HepG2 (cell line): ENCODE measurements around the gene MAN1B1. TPM values are rescaled to one million over a fixed set of nuclear protein-coding genes. Genes with fewer than 3 reads are reported as not detected.
A peak's percentile ranks its signal among the peaks of the same experiment; 100 is the strongest.

ENCODE experiments used
- CBX5 ChIP-seq: sonication (generic); formaldehyde crosslinking; IDR thresholded peaks from 2 replicates; pipeline ENCODE4 v1.4.0; 2020; ENCODE audit warnings: missing genetic modification reagents, borderline replicate concordance
- DRAP1 ChIP-seq: IDR thresholded peaks from 2 replicates; pipeline ENCODE4 v1.6.1; 2016; ENCODE audit warnings: missing genetic modification reagents, missing compliant biosample characterization
- GABPA ChIP-seq, 2 experiments: IDR thresholded peaks; 2 replicates each; pipeline ENCODE4 v1.6.1; 2011 to 2016; ENCODE audit warnings: low read depth in 2 of 2, low read length in 1 of 2, missing biosample characterization in 1 of 2, missing genetic modification characterization in 1 of 2
- GFI1 ChIP-seq: sonication (generic); formaldehyde crosslinking; IDR thresholded peaks from 2 replicates; pipeline ENCODE4 v1.5.0; 2020; ENCODE audit warnings: missing genetic modification reagents, mild to moderate bottlenecking, borderline replicate concordance
- NBN ChIP-seq: fragments of 450-650 bp; conservative IDR thresholded peaks from 2 replicates; pipeline ENCODE4 v1.6.1; 2017
- RAD51 ChIP-seq: fragments of 450-650 bp; IDR thresholded peaks from 2 replicates; pipeline ENCODE4 v1.6.1; 2016; ENCODE audit warnings: borderline replicate concordance
- SCMH1 ChIP-seq: sonication (generic); formaldehyde crosslinking; IDR thresholded peaks from 2 replicates; pipeline ENCODE4 v1.9.0; 2021; ENCODE audit warnings: missing genetic modification reagents, mild to moderate bottlenecking, borderline replicate concordance
- SKI ChIP-seq: fragments of 450-650 bp; IDR thresholded peaks from one replicate; pipeline ENCODE4 v1.6.1; 2018; ENCODE audit warnings: mild to moderate bottlenecking; ENCODE audit not compliant: partially characterized antibody
- SMAD1 ChIP-seq: sonication (generic); formaldehyde crosslinking; IDR thresholded peaks from 2 replicates; pipeline ENCODE4 v1.4.0; 2020; ENCODE audit warnings: missing genetic modification reagents, low read depth, mild to moderate bottlenecking, borderline replicate concordance
- YEATS2 ChIP-seq: sonication (generic); formaldehyde crosslinking; IDR thresholded peaks from 2 replicates; pipeline ENCODE4 v1.4.0; 2020; ENCODE audit warnings: missing genetic modification reagents, borderline replicate concordance
- ZFP91 ChIP-seq: sonication (generic); formaldehyde crosslinking; IDR thresholded peaks from 2 replicates; pipeline ENCODE4 v1.9.0; 2022; ENCODE audit warnings: missing genetic modification reagents, mild to moderate bottlenecking, borderline replicate concordance
- ZFX ChIP-seq: sonication (generic); formaldehyde crosslinking; IDR thresholded peaks from 2 replicates; pipeline ENCODE4 v1.4.0; 2020; ENCODE audit warnings: mild to moderate bottlenecking, low read depth, missing genetic modification reagents, moderate library complexity
- ZNF251 ChIP-seq: sonication (generic); formaldehyde crosslinking; IDR thresholded peaks from 2 replicates; pipeline ENCODE4 v1.9.0; 2021; ENCODE audit warnings: mild to moderate bottlenecking, missing genetic modification reagents
- ZNF354B ChIP-seq: sonication (generic); formaldehyde crosslinking; IDR thresholded peaks from 2 replicates; pipeline ENCODE4 v1.8.0; 2022; ENCODE audit warnings: mild to moderate bottlenecking, missing genetic modification reagents
- ZNF772 ChIP-seq: sonication (generic); formaldehyde crosslinking; IDR thresholded peaks from 2 replicates; pipeline ENCODE4 v1.5.0; 2020; ENCODE audit warnings: mild to moderate bottlenecking, missing genetic modification reagents
- polyA plus RNA-seq, 8 experiments: library from polyadenylated mRNA; depleted of rRNA in 3 of 8; stranded (reverse) in 7 of 8; unstranded in 1 of 8; fragments of >200 nt; fragmentation: Illumina TruSeq in 4 of 8; extraction: Trizol in 4 of 8; gene quantifications; 2 replicates each; pipeline versions ENCODE4 v1.2.1 to v1.2.3, GENCODE V29; 2011 to 2016; ENCODE audit warnings: low read depth in 4 of 8, missing spikeins in 1 of 8, mixed read lengths in 1 of 8; ENCODE audit not compliant: insufficient read depth in 1 of 8
- total RNA-seq, 5 experiments: library from RNA; depleted of rRNA; stranded (reverse); fragments of >200 nt; fragmentation: Illumina TruSeq; extraction: Trizol; gene quantifications; 2 replicates each; pipeline ENCODE4 v1.2.3, GENCODE V29; 2016; ENCODE audit warnings: low read depth in 1 of 5
- TF ChIP-seq, protein P1 (sequence below): sonication (generic); formaldehyde crosslinking; IDR thresholded peaks from 2 replicates; pipeline ENCODE4 v1.5.1; 2020; ENCODE audit warnings: mild to moderate bottlenecking, missing genetic modification reagents, moderate library complexity
- TF ChIP-seq, protein P2 (sequence below): sonication (generic); formaldehyde crosslinking; IDR thresholded peaks from 2 replicates; pipeline ENCODE4 v1.9.0; 2022; ENCODE audit warnings: low read depth, missing genetic modification reagents
- TF ChIP-seq, protein P3 (sequence below): sonication (generic); formaldehyde crosslinking; IDR thresholded peaks from 2 replicates; pipeline ENCODE4 v1.4.0; 2020; ENCODE audit warnings: missing genetic modification reagents, borderline replicate concordance
- TF ChIP-seq, protein P4 (sequence below): sonication (generic); formaldehyde crosslinking; IDR thresholded peaks from 2 replicates; pipeline ENCODE4 v1.8.0; 2022; ENCODE audit warnings: mild to moderate bottlenecking, missing genetic modification reagents

The MAN1B1 gene
- total and polyA plus RNA-seq, 2 of the 13 experiments (the other 11 are each of a cell fraction or from before 2014, with no cell fraction given), result 48.9 to 59.5 TPM

- TF ChIP-seq, protein P1, sequence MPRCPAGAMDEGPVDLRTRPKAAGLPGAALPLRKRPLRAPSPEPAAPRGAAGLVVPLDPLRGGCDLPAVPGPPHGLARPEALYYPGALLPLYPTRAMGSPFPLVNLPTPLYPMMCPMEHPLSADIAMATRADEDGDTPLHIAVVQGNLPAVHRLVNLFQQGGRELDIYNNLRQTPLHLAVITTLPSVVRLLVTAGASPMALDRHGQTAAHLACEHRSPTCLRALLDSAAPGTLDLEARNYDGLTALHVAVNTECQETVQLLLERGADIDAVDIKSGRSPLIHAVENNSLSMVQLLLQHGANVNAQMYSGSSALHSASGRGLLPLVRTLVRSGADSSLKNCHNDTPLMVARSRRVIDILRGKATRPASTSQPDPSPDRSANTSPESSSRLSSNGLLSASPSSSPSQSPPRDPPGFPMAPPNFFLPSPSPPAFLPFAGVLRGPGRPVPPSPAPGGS (CRISPR knock-in tag), result peak; percentile 61
- no peak for TF ChIP-seq SMAD1 (CRISPR knock-in tag)
- TF ChIP-seq, protein P2, sequence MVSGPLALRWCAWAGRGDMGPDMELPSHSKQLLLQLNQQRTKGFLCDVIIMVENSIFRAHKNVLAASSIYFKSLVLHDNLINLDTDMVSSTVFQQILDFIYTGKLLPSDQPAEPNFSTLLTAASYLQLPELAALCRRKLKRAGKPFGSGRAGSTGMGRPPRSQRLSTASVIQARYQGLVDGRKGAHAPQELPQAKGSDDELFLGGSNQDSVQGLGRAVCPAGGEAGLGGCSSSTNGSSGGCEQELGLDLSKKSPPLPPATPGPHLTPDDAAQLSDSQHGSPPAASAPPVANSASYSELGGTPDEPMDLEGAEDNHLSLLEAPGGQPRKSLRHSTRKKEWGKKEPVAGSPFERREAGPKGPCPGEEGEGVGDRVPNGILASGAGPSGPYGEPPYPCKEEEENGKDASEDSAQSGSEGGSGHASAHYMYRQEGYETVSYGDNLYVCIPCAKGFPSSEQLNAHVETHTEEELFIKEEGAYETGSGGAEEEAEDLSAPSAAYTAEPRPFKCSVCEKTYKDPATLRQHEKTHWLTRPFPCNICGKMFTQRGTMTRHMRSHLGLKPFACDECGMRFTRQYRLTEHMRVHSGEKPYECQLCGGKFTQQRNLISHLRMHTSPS, result peak; percentile 34; the same call in 1 of the 2 replicates
- TF ChIP-seq ZNF251 (CRISPR knock-in tag), result 0 out of 2 replicates have a peak, but pooled peaks have one; percentile 5
- 0 out of 2 replicates have a peak, but pooled peaks have one; percentile 75 for TF ChIP-seq ZNF354B (CRISPR knock-in tag)
- TF ChIP-seq GABPA (IDR thresholded peaks at IDR 0.05; ENCODE audit: low read depth, low read length), result no peak
- no peak for TF ChIP-seq GABPA (CRISPR knock-in tag; IDR thresholded peaks at IDR 0.05; ENCODE audit: low read depth)
- peak; percentile 55; the same call in 1 of the 2 replicates for TF ChIP-seq ZNF772
- TF ChIP-seq YEATS2 (CRISPR knock-in tag), result no peak
- TF ChIP-seq NBN, result no peak
- no peak for TF ChIP-seq SKI
- TF ChIP-seq DRAP1, result no peak; the same call in 1 of the 2 replicates
- TF ChIP-seq, protein P3, sequence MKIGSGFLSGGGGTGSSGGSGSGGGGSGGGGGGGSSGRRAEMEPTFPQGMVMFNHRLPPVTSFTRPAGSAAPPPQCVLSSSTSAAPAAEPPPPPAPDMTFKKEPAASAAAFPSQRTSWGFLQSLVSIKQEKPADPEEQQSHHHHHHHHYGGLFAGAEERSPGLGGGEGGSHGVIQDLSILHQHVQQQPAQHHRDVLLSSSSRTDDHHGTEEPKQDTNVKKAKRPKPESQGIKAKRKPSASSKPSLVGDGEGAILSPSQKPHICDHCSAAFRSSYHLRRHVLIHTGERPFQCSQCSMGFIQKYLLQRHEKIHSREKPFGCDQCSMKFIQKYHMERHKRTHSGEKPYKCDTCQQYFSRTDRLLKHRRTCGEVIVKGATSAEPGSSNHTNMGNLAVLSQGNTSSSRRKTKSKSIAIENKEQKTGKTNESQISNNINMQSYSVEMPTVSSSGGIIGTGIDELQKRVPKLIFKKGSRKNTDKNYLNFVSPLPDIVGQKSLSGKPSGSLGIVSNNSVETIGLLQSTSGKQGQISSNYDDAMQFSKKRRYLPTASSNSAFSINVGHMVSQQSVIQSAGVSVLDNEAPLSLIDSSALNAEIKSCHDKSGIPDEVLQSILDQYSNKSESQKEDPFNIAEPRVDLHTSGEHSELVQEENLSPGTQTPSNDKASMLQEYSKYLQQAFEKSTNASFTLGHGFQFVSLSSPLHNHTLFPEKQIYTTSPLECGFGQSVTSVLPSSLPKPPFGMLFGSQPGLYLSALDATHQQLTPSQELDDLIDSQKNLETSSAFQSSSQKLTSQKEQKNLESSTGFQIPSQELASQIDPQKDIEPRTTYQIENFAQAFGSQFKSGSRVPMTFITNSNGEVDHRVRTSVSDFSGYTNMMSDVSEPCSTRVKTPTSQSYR, result no peak; the same call in 1 of the 2 replicates
- 0 out of 2 replicates have a peak, but pooled peaks have one; percentile 38 for TF ChIP-seq GFI1
- peak; percentile 74 for TF ChIP-seq ZFX (CRISPR knock-in tag)
- no peak for TF ChIP-seq RAD51
- TF ChIP-seq, protein P4, sequence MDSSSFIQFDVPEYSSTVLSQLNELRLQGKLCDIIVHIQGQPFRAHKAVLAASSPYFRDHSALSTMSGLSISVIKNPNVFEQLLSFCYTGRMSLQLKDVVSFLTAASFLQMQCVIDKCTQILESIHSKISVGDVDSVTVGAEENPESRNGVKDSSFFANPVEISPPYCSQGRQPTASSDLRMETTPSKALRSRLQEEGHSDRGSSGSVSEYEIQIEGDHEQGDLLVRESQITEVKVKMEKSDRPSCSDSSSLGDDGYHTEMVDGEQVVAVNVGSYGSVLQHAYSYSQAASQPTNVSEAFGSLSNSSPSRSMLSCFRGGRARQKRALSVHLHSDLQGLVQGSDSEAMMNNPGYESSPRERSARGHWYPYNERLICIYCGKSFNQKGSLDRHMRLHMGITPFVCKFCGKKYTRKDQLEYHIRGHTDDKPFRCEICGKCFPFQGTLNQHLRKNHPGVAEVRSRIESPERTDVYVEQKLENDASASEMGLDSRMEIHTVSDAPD (CRISPR knock-in tag), result peak; percentile 59; the same call in 1 of the 2 replicates
- peak; percentile 80 for TF ChIP-seq ZFP91 (CRISPR knock-in tag)
- TF ChIP-seq CBX5, result peak; percentile 47; the same call in 1 of the 2 replicates
- no peak for TF ChIP-seq SCMH1 (CRISPR knock-in tag)
Observed at GRCh38 chr9:137067860-137068538, 18.8 kb upstream of the MAN1B1 start (continued).
